H9 (cell line): Measurements from ENCODE around the gene GON7. TPM values are rescaled to one million over a fixed set of nuclear protein-coding genes. Genes with fewer than 3 reads are reported as not detected.
A peak's percentile ranks its signal among the peaks of the same experiment; 100 is the strongest.

Experiments
- DNase-seq: peaks from one replicate; pipeline ENCODE4 v3.0.0-alpha.2; 2017
- H2AFZ ChIP-seq: one replicate; pipeline ENCODE4 v1.6.1; 2013; ENCODE audit warnings: mild to moderate bottlenecking, low read length, control low read depth, moderate library complexity
- H2AK5ac ChIP-seq: 2 replicates; pipeline ENCODE4 v1.6.1; 2013; ENCODE audit warnings: low read length, control low read depth, mixed read lengths; ENCODE audit not compliant: insufficient read length
- H2BK120ac ChIP-seq: one replicate; pipeline ENCODE4 v1.6.1; 2013; ENCODE audit warnings: low read depth, mild to moderate bottlenecking, low read length, control low read depth, inconsistent platforms; ENCODE audit not compliant: poor library complexity, severe bottlenecking
- H2BK12ac ChIP-seq: 2 replicates; pipeline ENCODE4 v1.6.1; 2013; ENCODE audit warnings: low read length, control low read depth, mixed read lengths, low read depth; ENCODE audit not compliant: insufficient read length
- H2BK15ac ChIP-seq: 2 replicates; pipeline ENCODE4 v1.6.1; 2013; ENCODE audit warnings: low read depth, low read length, control low read depth
- H2BK20ac ChIP-seq: one replicate; pipeline ENCODE4 v1.6.1; 2013; ENCODE audit warnings: low read depth, mild to moderate bottlenecking, low read length, control low read depth, inconsistent platforms; ENCODE audit not compliant: poor library complexity, severe bottlenecking
- H2BK5ac ChIP-seq: 2 replicates; pipeline ENCODE4 v1.6.1; 2013; ENCODE audit warnings: low read length, control low read depth, mixed read lengths; ENCODE audit not compliant: insufficient read length
- H3K14ac ChIP-seq: 2 replicates; pipeline ENCODE4 v1.6.1; 2013; ENCODE audit warnings: low read length, control low read depth; ENCODE audit not compliant: insufficient read depth
- H3K18ac ChIP-seq: 2 replicates; pipeline ENCODE4 v1.6.1; 2013; ENCODE audit warnings: low read depth, mild to moderate bottlenecking, mixed read lengths, low read length, control low read depth; ENCODE audit not compliant: insufficient read length
- H3K23ac ChIP-seq: 2 replicates; pipeline ENCODE4 v1.6.1; 2013; ENCODE audit warnings: low read length, control low read depth, mixed read lengths, low read depth; ENCODE audit not compliant: insufficient read length
- H3K23me2 ChIP-seq: 2 replicates; pipeline ENCODE4 v1.6.1; 2013; ENCODE audit warnings: low read depth, mild to moderate bottlenecking, mixed read lengths, low read length, control low read depth; ENCODE audit not compliant: insufficient read length, poor library complexity, severe bottlenecking
- H3K27ac ChIP-seq: 2 replicates; pipeline ENCODE4 v1.5.1; 2013; ENCODE audit warnings: low read length, control low read depth, mixed read lengths, low read depth; ENCODE audit not compliant: insufficient read length
- H3K27me3 ChIP-seq: 2 replicates; pipeline ENCODE4 v1.6.1; 2013; ENCODE audit warnings: low read length, control low read depth, inconsistent platforms; ENCODE audit not compliant: insufficient read depth
- H3K4ac ChIP-seq: 2 replicates; pipeline ENCODE4 v1.6.1; 2013; ENCODE audit warnings: low read depth, mild to moderate bottlenecking, control low read depth, inconsistent platforms, low read length, moderate library complexity
- H3K4me1 ChIP-seq: 2 replicates; pipeline ENCODE4 v1.6.1; 2013; ENCODE audit warnings: low read length, control low read depth, inconsistent platforms; ENCODE audit not compliant: insufficient read depth
- H3K4me2 ChIP-seq: 2 replicates; pipeline ENCODE4 v1.6.1; 2013; ENCODE audit warnings: low read length, control low read depth, mixed read lengths; ENCODE audit not compliant: insufficient read length, insufficient read depth
- H3K56ac ChIP-seq: 2 replicates; pipeline ENCODE4 v1.6.1; 2013; ENCODE audit warnings: low read depth, mild to moderate bottlenecking, mixed read lengths, low read length, control low read depth; ENCODE audit not compliant: insufficient read length
- H3K79me1 ChIP-seq: 2 replicates; pipeline ENCODE4 v1.6.1; 2013; ENCODE audit warnings: low read depth, mild to moderate bottlenecking, moderate library complexity, low read length, control low read depth, inconsistent platforms; ENCODE audit not compliant: insufficient read depth, poor library complexity, severe bottlenecking
- H3K79me2 ChIP-seq: 2 replicates; pipeline ENCODE4 v1.6.1; 2013; ENCODE audit warnings: low read length, control low read depth, inconsistent platforms; ENCODE audit not compliant: insufficient read depth
- H3K9ac ChIP-seq: 2 replicates; pipeline ENCODE4 v1.6.1; 2013; ENCODE audit warnings: low read length, control low read depth, mixed read lengths; ENCODE audit not compliant: insufficient read length; ENCODE audit errors: extremely low read depth
- H3K9me3 ChIP-seq: one replicate; pipeline ENCODE4 v1.6.1; 2013; ENCODE audit warnings: low read depth, low read length, inconsistent platforms; ENCODE audit not compliant: control insufficient read depth
- H3T11ph ChIP-seq: one replicate; pipeline ENCODE4 v1.6.1; 2013; ENCODE audit warnings: mild to moderate bottlenecking, low read length, control low read depth, inconsistent platforms
- H4K20me1 ChIP-seq: one replicate; pipeline ENCODE4 v1.6.1; 2013; ENCODE audit not compliant: control insufficient read depth, insufficient read length, insufficient read depth
- H4K5ac ChIP-seq: 2 replicates; pipeline ENCODE4 v1.6.1; 2013; ENCODE audit warnings: low read depth, mild to moderate bottlenecking, mixed read lengths, low read length, control low read depth; ENCODE audit not compliant: insufficient read length
- H4K8ac ChIP-seq: replicated peaks from 2 replicates; pipeline ENCODE4 v1.6.1; 2013; ENCODE audit warnings: low read length, control low read depth, mixed read lengths, low read depth; ENCODE audit not compliant: insufficient read length
- H4K91ac ChIP-seq: 2 replicates; pipeline ENCODE4 v1.6.1; 2013; ENCODE audit warnings: low read depth, mild to moderate bottlenecking, moderate library complexity, mixed read lengths, low read length, control low read depth; ENCODE audit not compliant: insufficient read length
- H3K27ac Mint-ChIP-seq, 3 experiments: 2 replicates in 2 of 3; 3 replicates in 1 of 3; pipeline ENCODE4 v1.8.0; 2020 to 2021; ENCODE audit warnings: mixed read lengths in 3 of 3, mild to moderate bottlenecking in 1 of 3, moderate library complexity in 1 of 3
- H3K27me3 Mint-ChIP-seq: 2 replicates; pipeline ENCODE4 v1.8.0; 2021; ENCODE audit warnings: low read depth, mild to moderate bottlenecking, moderate library complexity, mixed read lengths
- H3K36me3 Mint-ChIP-seq, 3 experiments: 2 replicates in 2 of 3; 3 replicates in 1 of 3; pipeline ENCODE4 v1.8.0; 2020 to 2021; ENCODE audit warnings: low read depth in 3 of 3, mixed read lengths in 3 of 3; ENCODE audit not compliant: insufficient read depth in 1 of 3
- H3K4me1 Mint-ChIP-seq, 2 experiments: 2 replicates each; pipeline ENCODE4 v1.8.0; 2020; ENCODE audit warnings: mixed read lengths in 2 of 2
- H3K4me3 Mint-ChIP-seq, 2 experiments: 2 replicates in 1 of 2; 3 replicates in 1 of 2; pipeline ENCODE4 v1.8.0; 2020 to 2021; ENCODE audit warnings: mild to moderate bottlenecking in 2 of 2, mixed read lengths in 2 of 2, moderate library complexity in 1 of 2
- H3K9me3 Mint-ChIP-seq, 2 experiments: 2 replicates in 1 of 2; 3 replicates in 1 of 2; pipeline ENCODE4 v1.8.0; 2020; ENCODE audit warnings: mild to moderate bottlenecking in 2 of 2, mixed read lengths in 2 of 2, moderate library complexity in 1 of 2
- WGBS: extraction: QIAGEN DNeasy Blood & Tissue Kit; methylation state at CpG from one replicate; pipeline ENCODE4 v1.1.7; 2013; ENCODE audit warnings: missing lambda C conversion rate, low lambda C conversion rate, mixed read lengths; ENCODE audit not compliant: insufficient read length; ENCODE audit errors: extremely low coverage; 5-methylcytosine and 5-hydroxymethylcytosine counted together
- total RNA-seq: library from RNA; stranded (reverse); gene quantifications from 2 replicates; pipeline ENCODE4 v1.2.1, GENCODE V29; 2021
- TF ChIP-seq, protein P1 (sequence below): fragments of 200-600 bp; sonication (generic); conservative IDR thresholded peaks from 3 replicates; pipeline ENCODE4 v1.8.0; 2021; ENCODE audit warnings: antibody characterized with exemption, mild to moderate bottlenecking

The GON7 gene
- total RNA-seq, 1 experiment from 2014 or later: 6.8 TPM

DNA sequence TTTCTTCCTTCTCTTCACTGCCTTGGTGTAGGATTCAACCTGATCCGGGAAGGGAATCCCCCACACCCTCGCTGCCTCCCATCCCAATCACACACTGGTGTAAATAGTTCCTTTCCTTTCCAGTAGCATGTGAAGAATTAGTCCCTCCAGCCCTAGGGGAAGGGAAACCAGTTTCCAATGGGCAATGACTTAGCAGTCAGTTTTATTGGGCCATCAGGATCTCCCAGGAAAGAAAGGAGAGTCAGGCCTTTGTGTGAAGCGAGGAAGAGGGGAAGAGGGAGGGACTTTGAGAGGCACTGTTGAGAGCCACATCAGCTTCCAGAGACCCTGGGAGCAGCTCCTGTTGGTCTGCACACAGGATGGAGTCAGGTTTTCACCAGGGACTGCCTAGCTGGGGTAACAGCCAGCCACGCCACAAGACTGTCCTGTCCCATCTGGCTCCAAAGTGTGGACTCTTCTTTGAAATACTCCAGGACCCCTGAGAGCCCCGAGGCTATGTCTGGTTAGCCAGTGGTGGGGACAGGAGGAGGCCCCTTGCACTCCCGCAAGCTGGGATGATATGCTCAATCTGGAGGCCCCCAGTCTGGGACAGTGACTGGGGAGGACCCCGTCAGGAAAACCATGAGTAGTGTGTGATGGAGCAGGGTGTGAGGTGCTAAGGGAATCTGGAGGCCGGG lies 50.0 kb downstream of the GON7 start:
- no peak overlapping the region for H3K4me2 ChIP-seq
- H2AFZ ChIP-seq: peak overlapping the region; percentile 57
- no peaks in the 10 kb centered on the region; a peak in 1 of 7 replicates for H3K36me3 Mint-ChIP-seq
- no peak overlapping the region for H2BK20ac ChIP-seq
- H3K14ac ChIP-seq: no peak overlapping the region
- H3K23ac ChIP-seq: no peak overlapping the region
- no peak overlapping the region for H4K5ac ChIP-seq
- H3K9me3 ChIP-seq: no peaks in the 10 kb centered on the region
- H3K27me3 Mint-ChIP-seq: no peaks in the 10 kb centered on the region; the same call in 1 of the 2 replicates
- no CpG with 5 or more reads among the region's 8 CpGs for WGBS
- H4K8ac ChIP-seq: no peak overlapping the region
- no peak for DNase-seq
- no peak overlapping the region for H3K27ac ChIP-seq
- no peaks in the 10 kb centered on the region for H3K79me1 ChIP-seq
- TF ChIP-seq, protein P1, sequence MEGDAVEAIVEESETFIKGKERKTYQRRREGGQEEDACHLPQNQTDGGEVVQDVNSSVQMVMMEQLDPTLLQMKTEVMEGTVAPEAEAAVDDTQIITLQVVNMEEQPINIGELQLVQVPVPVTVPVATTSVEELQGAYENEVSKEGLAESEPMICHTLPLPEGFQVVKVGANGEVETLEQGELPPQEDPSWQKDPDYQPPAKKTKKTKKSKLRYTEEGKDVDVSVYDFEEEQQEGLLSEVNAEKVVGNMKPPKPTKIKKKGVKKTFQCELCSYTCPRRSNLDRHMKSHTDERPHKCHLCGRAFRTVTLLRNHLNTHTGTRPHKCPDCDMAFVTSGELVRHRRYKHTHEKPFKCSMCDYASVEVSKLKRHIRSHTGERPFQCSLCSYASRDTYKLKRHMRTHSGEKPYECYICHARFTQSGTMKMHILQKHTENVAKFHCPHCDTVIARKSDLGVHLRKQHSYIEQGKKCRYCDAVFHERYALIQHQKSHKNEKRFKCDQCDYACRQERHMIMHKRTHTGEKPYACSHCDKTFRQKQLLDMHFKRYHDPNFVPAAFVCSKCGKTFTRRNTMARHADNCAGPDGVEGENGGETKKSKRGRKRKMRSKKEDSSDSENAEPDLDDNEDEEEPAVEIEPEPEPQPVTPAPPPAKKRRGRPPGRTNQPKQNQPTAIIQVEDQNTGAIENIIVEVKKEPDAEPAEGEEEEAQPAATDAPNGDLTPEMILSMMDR: no peak
- H3K4me1 Mint-ChIP-seq: peaks cover 3 to 6% of the 10 kb centered on the region in 2 experiments
- H3K27ac Mint-ChIP-seq: 0 out of 7 replicates have a peak overlapping the region, but pooled peaks of 1 of the 3 experiments have one; percentile 10
- no peak overlapping the region for H3T11ph ChIP-seq
- H3K4me3 Mint-ChIP-seq: no peak overlapping the region
- H3K9me3 Mint-ChIP-seq: no peaks in the 10 kb centered on the region
- no peak overlapping the region for H2BK12ac ChIP-seq
- no peak overlapping the region for H2BK120ac ChIP-seq
- no peak overlapping the region for H4K91ac ChIP-seq
- H2AK5ac ChIP-seq: no peak overlapping the region
- H3K56ac ChIP-seq: no peak overlapping the region
- H3K4ac ChIP-seq: no peak overlapping the region
- H3K9ac ChIP-seq: no peak overlapping the region
- no peak overlapping the region for H2BK5ac ChIP-seq
- no peak overlapping the region for H2BK15ac ChIP-seq
- H4K20me1 ChIP-seq: no peaks in the 10 kb centered on the region
- H3K79me2 ChIP-seq: no peaks in the 10 kb centered on the region
- no peak overlapping the region for H3K18ac ChIP-seq
- no peaks in the 10 kb centered on the region for H3K23me2 ChIP-seq
- H3K4me1 ChIP-seq: no peaks in the 10 kb centered on the region
- H3K27me3 ChIP-seq: no peaks in the 10 kb centered on the region
